ENCODE data around the gene GPC5.

The GPC5 gene

GRCh38 chr13:91716436-91717065, 318.1 kb downstream of the GPC5 start:
- Histone ChIP-seq H3K27me3 (ENCODE audit: low read depth, low read length) (peaks cover 9% of the 10 kb centered on the region; the same call in 1 of the 2 replicates), H2AFZ (ENCODE audit: low read depth, low read length) (no peak overlapping the region), H3K36me3 (replicated peaks; ENCODE audit: low read depth, low read length) (no peaks in the 10 kb centered on the region), H3K4me1 (ENCODE audit: low read length) (no peaks in the 10 kb centered on the region), H3K27ac (ENCODE audit: low read length) (no peak overlapping the region), H4K20me1 (ENCODE audit: insufficient read depth, low read length) (no peaks in the 10 kb centered on the region), H3K9me3 (ENCODE audit: insufficient read depth, low read length) (no peaks in the 10 kb centered on the region), H3K4me3 (ENCODE audit: low read length) (no peak overlapping the region), H3K4me2 (ENCODE audit: low read length) (no peak overlapping the region), H3K9ac (ENCODE audit: low read length) (no peak overlapping the region), H3K79me2 (ENCODE audit: low read length) (no peaks in the 10 kb centered on the region)
- TF ChIP-seq CTCF (IDR thresholded peaks at IDR 0.05; ENCODE audit: low read depth, low read length) = no peak
- TF ChIP-seq EZH2phosphoT487 (IDR thresholded peaks at IDR 0.05; ENCODE audit: low read depth) = no peak

GRCh38 chr13:91719033-91719432, 320.6 kb downstream of the GPC5 start:
- no peaks in the 10 kb centered on the region for H3K9me3 ChIP-seq (ENCODE audit: insufficient read depth, low read length)
- H3K36me3 ChIP-seq (replicated peaks; ENCODE audit: low read depth, low read length) = no peaks in the 10 kb centered on the region
- H3K27me3 ChIP-seq (ENCODE audit: low read depth, low read length) = peaks cover 9% of the 10 kb centered on the region; the same call in 1 of the 2 replicates
- no peaks in the 10 kb centered on the region for H3K79me2 ChIP-seq (ENCODE audit: low read length)
- no peak overlapping the region for H3K4me2 ChIP-seq (ENCODE audit: low read length)
- no peak overlapping the region for H3K27ac ChIP-seq (ENCODE audit: low read length)
- H3K4me1 ChIP-seq (ENCODE audit: low read length) = no peaks in the 10 kb centered on the region
- TF ChIP-seq CTCF (IDR thresholded peaks at IDR 0.05; ENCODE audit: low read depth, low read length) (no peak), EZH2phosphoT487 (IDR thresholded peaks at IDR 0.05; ENCODE audit: low read depth) (no peak)
- H4K20me1 ChIP-seq (ENCODE audit: insufficient read depth, low read length) = no peaks in the 10 kb centered on the region
- no peak overlapping the region for H2AFZ ChIP-seq (ENCODE audit: low read depth, low read length)
- H3K4me3 ChIP-seq (ENCODE audit: low read length) = no peak overlapping the region
- H3K9ac ChIP-seq (ENCODE audit: low read length) = no peak overlapping the region

- Histone ChIP-seq H3K4me2 (ENCODE audit: low read length) (no peak overlapping the region), H3K36me3 (replicated peaks; ENCODE audit: low read depth, low read length) (no peaks in the 10 kb centered on the region), H4K20me1 (ENCODE audit: insufficient read depth, low read length) (no peaks in the 10 kb centered on the region), H3K27ac (ENCODE audit: low read length) (no peak overlapping the region), H3K4me1 (ENCODE audit: low read length) (no peaks in the 10 kb centered on the region), H3K9ac (ENCODE audit: low read length) (no peak overlapping the region), H3K9me3 (ENCODE audit: insufficient read depth, low read length) (no peaks in the 10 kb centered on the region), H3K27me3 (ENCODE audit: low read depth, low read length) (peaks cover 9% of the 10 kb centered on the region; the same call in 1 of the 2 replicates), H3K79me2 (ENCODE audit: low read length) (no peaks in the 10 kb centered on the region), H2AFZ (ENCODE audit: low read depth, low read length) (no peak overlapping the region), H3K4me3 (ENCODE audit: low read length) (no peak overlapping the region)
- TF ChIP-seq CTCF (IDR thresholded peaks at IDR 0.05; ENCODE audit: low read depth, low read length) = no peak
- TF ChIP-seq EZH2phosphoT487 (IDR thresholded peaks at IDR 0.05; ENCODE audit: low read depth) = no peak
Observed at GRCh38 chr13:91721413-91721812, 323.0 kb downstream of the GPC5 start.

GRCh38 chr13:91722267-91722884, 324.0 kb downstream of the GPC5 start:
- no peak for TF ChIP-seq EZH2phosphoT487 (IDR thresholded peaks at IDR 0.05; ENCODE audit: low read depth)
- peak; percentile 82 for TF ChIP-seq CTCF (IDR thresholded peaks at IDR 0.05; ENCODE audit: low read depth, low read length)

More at GRCh38 chr13:91722267-91722884, 324.0 kb downstream of the GPC5 start:
- Histone ChIP-seq H3K79me2 (ENCODE audit: low read length) (no peaks in the 10 kb centered on the region), H3K4me2 (ENCODE audit: low read length) (peak overlapping the region; percentile 1; the same call in 1 of the 2 replicates), H3K9ac (ENCODE audit: low read length) (no peak overlapping the region), H3K36me3 (replicated peaks; ENCODE audit: low read depth, low read length) (no peaks in the 10 kb centered on the region), H4K20me1 (ENCODE audit: insufficient read depth, low read length) (no peaks in the 10 kb centered on the region), H3K27me3 (ENCODE audit: low read depth, low read length) (peaks cover 9% of the 10 kb centered on the region; the same call in 1 of the 2 replicates), H3K27ac (ENCODE audit: low read length) (no peak overlapping the region), H2AFZ (ENCODE audit: low read depth, low read length) (no peak overlapping the region), H3K9me3 (ENCODE audit: insufficient read depth, low read length) (no peaks in the 10 kb centered on the region), H3K4me1 (ENCODE audit: low read length) (no peaks in the 10 kb centered on the region), H3K4me3 (ENCODE audit: low read length) (no peak overlapping the region)

Measured in OCI-LY3 (cell line).